DMS79 treated with DMSO at 0.1 percent for 48 hours (cell line): Measurements from ENCODE around the gene BTNL8.

Experiments
- DNase-seq: peaks from one replicate; lab custom pipeline; 2025; lab: John Stamatoyannopoulos, UW

The BTNL8 gene, protein sequence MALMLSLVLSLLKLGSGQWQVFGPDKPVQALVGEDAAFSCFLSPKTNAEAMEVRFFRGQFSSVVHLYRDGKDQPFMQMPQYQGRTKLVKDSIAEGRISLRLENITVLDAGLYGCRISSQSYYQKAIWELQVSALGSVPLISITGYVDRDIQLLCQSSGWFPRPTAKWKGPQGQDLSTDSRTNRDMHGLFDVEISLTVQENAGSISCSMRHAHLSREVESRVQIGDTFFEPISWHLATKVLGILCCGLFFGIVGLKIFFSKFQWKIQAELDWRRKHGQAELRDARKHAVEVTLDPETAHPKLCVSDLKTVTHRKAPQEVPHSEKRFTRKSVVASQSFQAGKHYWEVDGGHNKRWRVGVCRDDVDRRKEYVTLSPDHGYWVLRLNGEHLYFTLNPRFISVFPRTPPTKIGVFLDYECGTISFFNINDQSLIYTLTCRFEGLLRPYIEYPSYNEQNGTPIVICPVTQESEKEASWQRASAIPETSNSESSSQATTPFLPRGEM

DNA sequence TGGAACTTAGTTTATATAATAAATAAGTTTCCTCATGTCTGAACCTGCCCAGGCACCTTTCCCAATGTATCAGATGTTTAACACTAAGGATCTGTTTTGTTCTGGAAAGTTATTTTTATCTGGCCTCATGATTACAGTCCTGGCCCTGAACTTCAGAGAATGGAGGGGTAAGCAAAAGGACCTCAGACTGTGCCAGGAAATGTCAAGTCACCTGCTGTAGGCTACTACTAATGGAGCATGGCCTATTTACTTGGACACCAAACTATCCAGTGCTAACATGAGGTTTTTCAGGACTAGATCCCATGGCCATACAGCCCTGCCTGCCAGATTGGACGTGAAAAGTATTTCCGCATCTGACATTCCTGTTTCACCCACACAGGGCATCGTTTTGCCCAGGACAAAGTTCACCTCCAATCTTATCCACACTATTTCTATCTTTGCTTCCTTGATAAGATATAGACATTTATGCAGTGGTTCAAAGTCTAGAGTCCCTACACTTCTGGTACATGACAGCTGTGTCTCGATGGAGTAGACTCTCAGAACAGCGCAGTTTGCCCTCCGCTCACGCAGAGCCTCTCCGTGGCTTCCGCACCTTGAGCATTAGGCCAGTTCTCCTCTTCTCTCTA, at the start of gene BTNL8:
BTNL8 (plus strand) TSS at position 539 of the 626 bp plus-strand sequence. CDS start 152 bp downstream, outside the sequence.
- DNase-seq = no peak

DNA sequence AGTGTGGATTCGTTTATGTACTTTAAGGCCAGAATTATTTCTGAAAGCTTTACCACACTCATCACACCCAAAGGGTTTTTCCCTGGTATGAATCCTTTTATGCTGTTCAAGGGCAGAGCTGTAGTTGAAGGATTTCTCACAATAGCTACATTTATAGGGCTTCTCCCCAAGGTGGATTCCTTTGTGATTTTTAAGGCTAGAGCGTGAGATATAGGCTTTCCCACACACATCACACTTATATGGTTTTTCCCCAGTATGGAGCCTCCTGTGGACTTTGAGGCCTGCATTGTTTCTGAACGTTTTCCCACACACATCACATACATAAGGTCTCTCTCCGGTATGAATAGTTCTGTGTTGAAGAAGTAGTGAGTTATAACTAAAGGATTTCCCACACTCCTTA, 49.1 kb upstream of the BTNL8 start:
- no peak for DNase-seq

GRCh38 chr5:180850434-180851078, 48.4 kb upstream of the BTNL8 start:
- no peak for DNase-seq

DNA sequence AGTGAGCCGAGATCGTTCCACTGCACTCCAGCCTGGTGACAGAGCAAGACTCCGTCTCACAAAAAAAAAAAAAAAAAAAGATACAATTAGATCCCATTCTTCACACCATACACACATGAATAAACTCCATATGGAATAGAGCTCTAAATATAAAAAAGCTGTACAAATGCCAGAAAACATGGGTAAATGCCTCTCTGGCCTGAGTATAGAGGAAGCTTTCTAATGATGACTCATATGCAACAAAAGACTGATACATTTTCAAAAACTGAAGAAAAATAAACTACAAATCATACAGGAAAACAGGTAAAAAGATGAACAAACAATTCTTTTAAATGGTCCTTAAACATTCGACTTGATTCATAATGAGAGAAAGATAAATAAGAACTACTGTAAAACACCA, 46.5 kb upstream of the BTNL8 start:
- no peak for DNase-seq

DNA sequence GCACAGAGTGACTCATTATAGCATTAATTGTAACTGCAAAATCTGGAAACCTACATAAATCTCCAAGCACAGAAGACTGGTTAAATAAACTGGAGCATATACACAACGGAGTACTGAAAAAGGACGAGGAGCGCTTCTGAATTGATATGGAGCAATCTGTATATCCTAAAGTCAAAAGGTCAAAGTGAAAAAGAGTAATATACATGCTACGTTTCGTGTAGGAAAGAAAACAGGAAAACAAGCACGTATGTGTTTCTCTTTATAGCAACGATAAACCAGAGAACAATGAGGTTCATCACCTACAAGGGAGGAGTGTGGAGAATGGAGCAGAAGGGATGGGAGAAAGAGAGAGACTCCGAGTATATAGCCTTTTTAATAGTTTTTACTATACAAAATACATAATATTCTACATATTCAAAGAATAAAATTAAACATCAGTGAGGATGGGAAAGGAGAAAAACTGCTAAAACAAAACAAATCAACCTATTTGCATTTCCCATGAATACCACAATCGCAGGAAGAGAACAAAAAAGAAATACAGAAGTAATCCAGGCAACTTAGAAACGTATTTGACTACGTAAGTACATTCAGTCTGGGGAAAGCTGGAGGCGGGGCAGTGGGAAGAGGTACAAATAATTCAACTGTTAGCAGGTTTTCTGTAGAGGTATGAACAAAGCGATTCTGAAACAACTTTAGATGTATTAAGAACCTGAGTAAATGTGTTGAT, 45.7 kb upstream of the BTNL8 start:
- no peak for DNase-seq

GRCh38 chr5:180853848-180854176, 45.1 kb upstream of the BTNL8 start:
- no peak for DNase-seq

- no peak for DNase-seq
Observed at GRCh38 chr5:180858586-180858985, 40.4 kb upstream of the BTNL8 start.

GRCh38 chr5:180860273-180860886, 38.6 kb upstream of the BTNL8 start:
- peak; percentile 36 for DNase-seq

- peak; percentile 69 for DNase-seq
Observed at GRCh38 chr5:180860887-180861822, 37.8 kb upstream of the BTNL8 start, which contains the start of gene ZFP62. Gene ZFP62, minus strand, starts transcription at chr5:180861276. Its CDS starts 57 bp downstream, at chr5:180861219.

GRCh38 chr5:180862645-180863044, 36.3 kb upstream of the BTNL8 start:
- no peak for DNase-seq

DNA sequence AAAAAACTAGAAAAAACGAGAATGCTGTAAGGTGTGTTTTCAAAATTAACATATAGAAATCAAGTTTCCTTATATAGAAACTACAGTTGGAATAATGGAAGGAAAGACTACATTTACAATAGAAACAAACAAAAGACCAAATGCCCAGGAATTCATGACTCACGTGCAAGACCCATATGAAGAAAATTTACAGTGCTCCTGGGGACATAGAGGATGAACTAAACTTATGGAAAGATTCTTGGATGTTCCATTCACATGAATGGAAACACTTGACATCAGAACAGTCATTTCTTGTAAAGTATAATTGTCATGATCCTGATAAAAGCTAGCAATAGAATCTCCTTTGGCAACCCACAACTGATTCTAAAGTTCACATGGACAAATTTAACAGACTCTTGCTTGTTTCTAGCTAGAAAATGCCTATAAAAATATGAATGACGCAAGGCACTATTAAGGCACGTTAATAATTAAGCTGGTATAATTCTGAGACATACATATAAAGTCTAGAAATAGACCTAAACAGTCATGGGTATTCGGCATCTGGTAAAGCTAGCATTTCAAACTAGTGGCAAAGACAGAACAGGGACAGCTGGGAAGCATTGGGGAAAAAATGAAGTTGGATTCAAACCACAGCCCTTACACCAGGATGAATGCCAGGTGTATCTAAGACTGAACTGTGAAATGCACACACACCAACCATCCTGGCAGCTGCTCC, 32.8 kb upstream of the BTNL8 start:
- no peak for DNase-seq

DNA sequence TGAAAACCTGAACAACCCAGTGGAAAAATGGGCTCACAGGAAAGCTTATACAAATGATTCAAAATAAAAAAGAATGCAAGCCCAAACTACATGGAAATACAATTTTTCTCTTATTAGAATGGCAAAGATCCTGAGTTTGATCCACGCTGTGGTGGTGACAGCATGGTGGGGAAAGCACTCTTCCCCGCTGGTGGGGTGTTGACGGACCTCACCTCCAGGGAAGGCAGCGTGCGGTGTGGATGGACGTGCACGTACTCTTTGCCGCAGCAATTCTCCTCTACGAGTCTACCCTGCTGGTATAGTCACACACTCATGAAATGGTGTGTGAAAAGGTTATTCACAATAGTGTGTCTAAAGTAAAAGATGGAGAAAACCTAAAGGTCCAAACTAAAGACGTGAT, 32.0 kb upstream of the BTNL8 start:
- DNase-seq = no peak

- DNase-seq = peak; percentile 49
Observed at GRCh38 chr5:180868960-180869359, 30.0 kb upstream of the BTNL8 start.

DNA sequence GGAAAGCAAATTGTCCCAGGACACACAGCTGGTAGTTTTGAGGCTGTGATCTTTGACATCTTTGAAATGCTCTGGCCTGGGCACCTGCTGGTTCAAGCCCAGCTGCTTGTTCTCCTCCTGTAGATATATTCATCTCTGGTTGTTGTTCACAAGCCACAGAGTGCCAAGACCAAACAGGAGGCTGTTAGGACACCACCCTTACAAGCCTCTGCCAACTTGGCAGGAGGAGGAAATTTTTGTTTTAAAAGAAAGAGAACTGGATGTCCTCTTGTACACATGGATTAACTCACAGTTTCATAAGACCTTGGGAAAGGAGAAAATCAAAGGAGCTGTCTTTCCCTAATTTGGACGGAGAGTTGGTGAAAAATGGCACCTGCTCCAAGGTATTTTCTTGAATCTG, 29.4 kb upstream of the BTNL8 start:
- no peak for DNase-seq

GRCh38 chr5:180870276-180871068, 28.5 kb upstream of the BTNL8 start:
- DNase-seq = no peak

- no peak for DNase-seq
Observed at GRCh38 chr5:180872419-180872818, 26.5 kb upstream of the BTNL8 start.

- DNase-seq = no peak
Observed at GRCh38 chr5:180873615-180874520, 25.1 kb upstream of the BTNL8 start.
